Ovary (tissue), 3 donors: Measurements from ENCODE around the gene SLC26A11.
A peak's percentile ranks its signal among the peaks of the same experiment; 100 is the strongest.

Experiments
- POLR2A ChIP-seq: fragments of 450-650 bp; IDR thresholded peaks from one replicate; pipeline ENCODE4 v1.6.1; 2017; ENCODE audit warnings: antibody characterized with exemption, mild to moderate bottlenecking, moderate library complexity
- TF ChIP-seq, protein P1 (sequence below), 3 donors: fragments of 450-650 bp in 2 of 3; fragments of 200-600 bp in 1 of 3; IDR thresholded peaks; one replicate each; pipeline versions ENCODE4 v1.5.1 to v1.8.0; 2016 to 2022; ENCODE audit warnings: antibody characterized with exemption in 3 of 3, mild to moderate bottlenecking in 1 of 3
- donor health status: DM: no; HTN: no; CAD: no.

DNA sequence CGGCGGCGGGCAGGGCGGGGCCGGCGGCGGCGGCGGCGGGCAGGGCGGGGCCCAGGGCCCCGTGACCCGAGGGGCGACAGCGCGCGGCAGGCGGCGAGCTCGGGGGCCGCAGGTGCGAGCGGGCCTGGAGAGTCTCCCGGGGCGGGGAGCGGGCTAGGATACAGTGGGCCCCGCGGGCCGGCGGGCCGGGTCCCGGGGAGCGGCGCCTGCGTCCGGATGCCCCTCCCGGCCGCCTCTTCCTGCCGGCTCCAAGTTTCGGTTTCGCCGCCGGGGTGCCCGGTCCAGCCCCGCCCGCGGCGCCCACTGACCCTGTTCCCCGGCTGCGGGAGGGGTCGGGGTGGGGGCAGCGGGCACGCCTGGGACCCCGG, 40.5 kb downstream of the SLC26A11 start, which contains the start of gene RNF213:
- TF ChIP-seq, protein P1, sequence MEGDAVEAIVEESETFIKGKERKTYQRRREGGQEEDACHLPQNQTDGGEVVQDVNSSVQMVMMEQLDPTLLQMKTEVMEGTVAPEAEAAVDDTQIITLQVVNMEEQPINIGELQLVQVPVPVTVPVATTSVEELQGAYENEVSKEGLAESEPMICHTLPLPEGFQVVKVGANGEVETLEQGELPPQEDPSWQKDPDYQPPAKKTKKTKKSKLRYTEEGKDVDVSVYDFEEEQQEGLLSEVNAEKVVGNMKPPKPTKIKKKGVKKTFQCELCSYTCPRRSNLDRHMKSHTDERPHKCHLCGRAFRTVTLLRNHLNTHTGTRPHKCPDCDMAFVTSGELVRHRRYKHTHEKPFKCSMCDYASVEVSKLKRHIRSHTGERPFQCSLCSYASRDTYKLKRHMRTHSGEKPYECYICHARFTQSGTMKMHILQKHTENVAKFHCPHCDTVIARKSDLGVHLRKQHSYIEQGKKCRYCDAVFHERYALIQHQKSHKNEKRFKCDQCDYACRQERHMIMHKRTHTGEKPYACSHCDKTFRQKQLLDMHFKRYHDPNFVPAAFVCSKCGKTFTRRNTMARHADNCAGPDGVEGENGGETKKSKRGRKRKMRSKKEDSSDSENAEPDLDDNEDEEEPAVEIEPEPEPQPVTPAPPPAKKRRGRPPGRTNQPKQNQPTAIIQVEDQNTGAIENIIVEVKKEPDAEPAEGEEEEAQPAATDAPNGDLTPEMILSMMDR (IDR thresholded peaks at IDR 0.05), result no peak
- peak; percentile 42 for TF ChIP-seq POLR2A
